GM19351 (cell line): ENCODE data around the gene ELF5.

ENCODE experiments used
- ATAC-seq: cut with Tn5 transposase; IDR thresholded peaks from one replicate; pipeline ENCODE4 v1.9.1; 2021; ENCODE audit warnings: mild to moderate bottlenecking, moderate library complexity; ENCODE audit not compliant: unreplicated experiment

Gene ELF5

GRCh38 chr11:34458525-34458924 is 55.1 kb downstream of the ELF5 start:
- ATAC-seq, result no peak

DNA sequence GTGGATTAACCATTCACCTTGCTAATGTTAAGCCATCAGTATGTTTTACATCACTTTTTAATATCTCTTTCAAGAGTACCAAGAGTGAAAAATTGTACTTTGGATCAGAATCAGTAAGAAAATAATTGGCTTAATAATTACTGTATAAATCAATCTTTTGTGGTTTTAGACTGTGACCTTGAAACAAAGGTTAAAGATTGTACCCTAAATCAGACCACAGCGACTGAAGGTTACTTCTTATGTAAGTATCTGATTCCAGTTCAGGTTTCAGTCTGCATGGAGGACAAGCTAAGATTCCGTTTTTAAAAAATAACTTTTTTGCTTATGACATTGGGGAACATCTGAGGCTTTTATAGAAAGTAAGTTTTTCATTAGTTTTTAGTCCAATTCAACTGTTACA is 56.0 kb downstream of the ELF5 start:
- no peak for ATAC-seq

DNA sequence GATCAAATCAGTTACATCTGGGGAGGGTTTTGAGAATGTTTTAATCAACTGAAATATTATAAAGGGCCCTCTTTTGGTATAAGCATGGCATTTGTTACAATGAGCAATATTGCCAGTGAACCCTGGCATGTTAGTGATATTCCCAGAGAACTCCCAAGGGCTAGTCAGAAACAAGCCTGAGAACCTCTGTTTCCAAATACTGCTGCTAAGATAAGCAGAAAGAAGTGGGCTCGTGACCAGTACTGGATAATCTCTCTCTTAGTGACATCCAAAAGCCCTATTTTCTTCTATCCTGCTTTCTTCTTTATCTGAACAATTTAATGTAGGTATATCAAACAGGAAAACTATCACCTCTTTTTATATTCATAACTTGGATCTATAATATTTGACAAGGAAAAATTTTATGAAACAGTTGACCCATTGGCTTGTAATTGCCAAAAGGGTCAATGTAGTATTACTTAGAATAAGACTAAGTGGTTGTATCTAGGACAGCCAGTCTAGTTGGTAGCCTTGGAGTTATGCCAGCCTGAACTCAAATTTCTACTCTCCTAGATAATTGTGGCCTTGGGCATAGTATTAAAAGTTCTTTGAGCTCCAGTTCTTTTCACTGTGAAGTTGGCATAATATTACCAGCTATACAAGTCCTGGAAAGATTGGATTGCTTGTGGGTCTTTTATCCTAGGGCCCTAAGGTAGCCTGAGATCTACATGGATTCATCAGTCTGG is 59.1 kb downstream of the ELF5 start:
- ATAC-seq, result no peak

- no peak for ATAC-seq
Observed at GRCh38 chr11:34451053-34451452, 62.5 kb downstream of the ELF5 start.

GRCh38 chr11:34449013-34449412 is 64.6 kb downstream of the ELF5 start:
- ATAC-seq, result no peak

GRCh38 chr11:34448223-34448994 is 65.2 kb downstream of the ELF5 start:
- ATAC-seq, result no peak

GRCh38 chr11:34447044-34447443 is 66.5 kb downstream of the ELF5 start:
- no peak for ATAC-seq

DNA sequence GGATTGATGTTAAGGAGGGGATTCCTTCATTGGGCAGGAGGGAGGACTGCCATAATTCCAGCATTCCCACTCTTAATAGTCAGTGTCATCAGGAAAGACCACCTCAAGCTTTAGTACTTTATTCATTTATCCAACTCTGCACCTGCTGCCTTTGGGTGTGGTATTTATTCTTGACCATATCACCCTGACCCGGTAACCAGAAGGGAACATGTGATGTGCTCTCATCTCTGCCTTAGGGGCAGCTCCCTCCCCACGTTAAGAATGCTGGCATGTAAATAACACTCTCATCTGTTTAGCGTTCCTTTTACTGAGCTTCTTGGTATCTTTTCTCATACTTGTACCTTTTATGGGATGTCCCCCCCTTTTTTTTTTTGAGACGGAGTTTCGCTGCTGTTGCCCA is 67.2 kb downstream of the ELF5 start:
- no peak for ATAC-seq

DNA sequence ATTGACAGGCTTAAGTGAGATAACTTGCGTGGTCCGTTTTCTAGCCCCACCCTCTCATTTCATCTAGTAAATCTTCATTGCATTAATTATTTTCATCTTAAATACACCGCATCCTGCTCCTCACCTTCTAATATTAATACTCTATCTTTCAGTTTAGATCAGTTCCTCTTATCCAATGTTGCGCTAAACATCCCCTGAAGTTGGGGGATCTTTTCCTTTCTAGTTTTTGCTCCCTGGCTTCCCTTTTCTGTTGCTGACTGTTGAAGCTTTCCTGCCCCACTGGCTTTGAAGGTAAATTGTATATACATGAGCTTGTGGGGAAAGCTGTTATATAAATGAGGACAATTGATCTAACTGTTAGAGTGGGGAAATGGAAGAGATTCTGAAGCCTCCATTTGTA is 67.6 kb downstream of the ELF5 start:
- ATAC-seq, result no peak

DNA sequence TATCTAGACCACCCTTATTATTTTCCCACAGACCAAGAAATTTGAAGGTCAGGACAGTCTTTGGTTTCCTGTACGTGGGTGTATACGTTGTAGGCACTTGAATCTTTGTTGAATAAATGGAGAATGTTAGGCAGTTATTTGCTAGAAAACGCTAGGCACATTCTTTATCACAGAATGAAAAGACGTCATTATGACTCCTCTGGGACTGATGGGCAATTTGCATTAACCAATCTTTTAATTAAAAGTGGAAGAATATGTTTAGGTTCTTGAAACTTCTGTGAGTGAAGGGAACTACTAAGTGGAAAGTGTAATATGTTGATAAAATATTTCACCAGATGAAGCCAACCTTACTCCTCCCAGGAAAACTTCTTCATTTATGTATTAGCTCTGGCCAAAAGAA is 69.2 kb downstream of the ELF5 start:
- no peak for ATAC-seq

DNA sequence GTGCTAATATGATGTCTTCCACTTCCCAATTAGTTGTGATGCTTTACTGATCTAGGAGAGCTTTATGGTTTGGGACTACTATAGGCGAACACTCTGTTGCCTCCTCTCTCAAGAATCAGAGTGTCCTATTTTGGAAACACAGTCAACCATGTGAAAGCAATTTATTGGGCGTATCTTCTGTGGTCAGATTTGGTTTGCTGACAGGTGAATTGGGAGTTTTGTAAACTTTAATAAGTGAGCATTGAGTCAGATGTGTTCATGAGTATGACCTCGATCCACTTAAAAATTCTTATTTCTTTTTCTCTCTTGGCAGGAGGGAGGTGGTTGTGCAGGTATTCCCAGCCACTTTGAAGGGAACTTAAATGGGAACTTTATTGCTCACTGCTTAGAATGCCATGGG is 70.5 kb downstream of the ELF5 start:
- no peak for ATAC-seq

DNA sequence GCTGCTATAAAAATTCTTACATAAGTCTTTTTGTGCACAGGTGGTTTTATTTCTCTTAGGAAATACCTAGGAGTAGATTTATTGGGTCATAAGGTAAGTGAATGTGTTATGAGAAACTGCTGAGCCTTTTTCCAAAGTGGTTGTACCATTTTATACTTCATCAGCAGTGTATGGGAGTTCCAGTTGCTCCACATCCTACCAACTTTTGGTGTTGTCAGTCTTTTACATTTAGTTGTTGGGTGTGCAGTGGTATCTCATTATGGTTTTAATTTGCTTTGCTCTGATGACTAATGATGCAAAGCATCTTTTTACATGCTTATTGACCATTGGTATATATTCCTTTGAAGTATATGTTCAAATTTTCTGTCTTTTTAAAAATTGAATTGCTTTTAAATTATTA is 71.8 kb downstream of the ELF5 start:
- no peak for ATAC-seq

DNA sequence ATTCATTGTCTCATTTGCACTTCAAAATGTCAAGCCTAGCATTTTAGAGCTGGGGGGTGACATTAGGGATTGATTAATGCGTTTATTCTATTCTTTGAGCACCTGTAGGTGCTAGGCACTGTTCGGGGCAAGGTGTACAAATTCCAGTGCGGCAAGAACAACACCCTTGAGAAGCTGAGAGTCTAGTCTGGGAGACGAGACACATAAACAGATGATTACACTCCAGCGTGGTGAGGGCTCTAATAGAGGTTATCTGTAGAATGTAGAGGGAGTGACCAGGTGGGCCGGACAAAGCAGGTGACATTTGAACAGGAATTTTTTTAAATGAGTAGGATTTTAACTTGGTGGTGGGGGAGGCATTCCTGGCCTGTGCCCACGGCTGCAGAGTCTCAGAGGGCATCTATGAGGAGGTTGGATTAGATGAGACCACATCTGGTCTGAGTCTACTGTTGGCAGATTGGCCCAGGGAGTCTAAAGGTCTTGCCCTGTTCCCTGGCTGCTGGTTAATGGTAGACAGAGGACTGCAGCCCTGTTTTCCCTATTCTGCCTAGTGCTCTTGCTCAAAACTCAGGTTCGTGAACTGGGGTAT is 73.9 kb downstream of the ELF5 start:
- ATAC-seq, result no peak

GRCh38 chr11:34438529-34439507 is 74.8 kb downstream of the ELF5 start, which contains the start of gene CAT:
TSS of gene CAT (plus strand) at chr11:34438934. CDS start at chr11:34439014, 80 bp downstream.
- ATAC-seq, result peak; percentile 96

- no peak for ATAC-seq
Observed at GRCh38 chr11:34437224-34438125, 76.1 kb downstream of the ELF5 start.

- ATAC-seq, result no peak
Observed at GRCh38 chr11:34433899-34434298, 79.7 kb downstream of the ELF5 start.

- no peak for ATAC-seq
Observed at GRCh38 chr11:34432822-34433221, 80.8 kb downstream of the ELF5 start.

GRCh38 chr11:34431979-34432378 is 81.6 kb downstream of the ELF5 start:
- ATAC-seq, result no peak
